GM12878 (cell line): ENCODE data around the gene ETV2.

Experiments
- BCL11A ChIP-seq: IDR thresholded peaks from 2 replicates; pipeline ENCODE4 v1.6.1; 2011; ENCODE audit warnings: low read depth, low read length
- CHD2 ChIP-seq: IDR thresholded peaks from 2 replicates; pipeline ENCODE4 v1.6.1; 2011; ENCODE audit warnings: low read depth, low read length, improper control_type of control experiment, borderline replicate concordance
- CTCF ChIP-seq, 3 experiments: IDR thresholded peaks in 2 of 3; conservative IDR thresholded peaks in 1 of 3; 2 replicates each; pipeline ENCODE4 v1.5.1; 2011; ENCODE audit warnings: low read depth in 3 of 3, low read length in 3 of 3, mild to moderate bottlenecking in 3 of 3, control low read depth in 2 of 3, moderate library complexity in 2 of 3, inconsistent platforms in 1 of 3, mixed read lengths in 1 of 3; ENCODE audit not compliant: control insufficient read depth in 2 of 3, insufficient read depth in 1 of 3; ENCODE audit errors: extremely low read depth in 1 of 3
- JUNB ChIP-seq: IDR thresholded peaks from 2 replicates; pipeline ENCODE4 v1.6.1; 2016; ENCODE audit warnings: antibody characterized with exemption, mild to moderate bottlenecking
- LARP7 ChIP-seq: fragments of 450-650 bp; IDR thresholded peaks from 2 replicates; pipeline ENCODE4 v1.6.1; 2017; ENCODE audit warnings: mild to moderate bottlenecking
- MTA3 ChIP-seq: IDR thresholded peaks from 2 replicates; pipeline ENCODE4 v1.6.1; 2012; ENCODE audit warnings: low read length, inconsistent platforms, borderline replicate concordance
- SMC3 ChIP-seq: IDR thresholded peaks from 2 replicates; pipeline ENCODE4 v1.6.1; 2011; ENCODE audit warnings: low read length, improper control_type of control experiment, borderline replicate concordance
- TCF12 ChIP-seq: IDR thresholded peaks from 2 replicates; pipeline ENCODE4 v1.6.1; 2011; ENCODE audit warnings: low read depth, mild to moderate bottlenecking, low read length

- TF ChIP-seq BCL11A: no peak
- no peak for TF ChIP-seq CTCF (IDR thresholded peaks at IDR 0.05 in 2 of 3, conservative IDR thresholded peaks at IDR 0.05 in 1 of 3; ENCODE audit: control insufficient read depth in 2 of 3, extremely low read depth in 1 of 3, insufficient read depth in 1 of 3, low read depth in 3 of 3, low read length in 3 of 3)
- TF ChIP-seq LARP7: no peak
- TF ChIP-seq SMC3: no peak
- TF ChIP-seq CHD2: no peak
- no peak for TF ChIP-seq MTA3
- no peak for TF ChIP-seq JUNB
- no peak for TF ChIP-seq TCF12
Observed at GRCh38 chr19:35693422-35693821, 51.9 kb downstream of the ETV2 start.
